Left renal pelvis (tissue), 4 donors: ENCODE results near the gene FILIP1L. TPM values are rescaled to one million over a fixed set of nuclear protein-coding genes. Genes with fewer than 3 reads are reported as not detected.

Source experiments
- DNase-seq, 4 donors: peaks; one replicate each; pipeline ENCODE4 v3.0.0-alpha.2; 2013; ENCODE audit warnings: low read depth in 4 of 4, low spot score in 3 of 4
- polyA plus RNA-seq, 4 donors: library from polyadenylated mRNA; unstranded; fragments of 120-200 nt; gene quantifications; one replicate each; pipeline ENCODE4 v1.2.1, GENCODE V29; 2013; ENCODE audit not compliant: insufficient read length in 4 of 4

FILIP1L gene
- polyA plus RNA-seq, 4 donors: 13.1 to 47.8 (median 24.8) TPM

- no peak for DNase-seq
Observed at GRCh38 chr3:100125161-100125938, 11.0 kb upstream of the FILIP1L start.

DNA sequence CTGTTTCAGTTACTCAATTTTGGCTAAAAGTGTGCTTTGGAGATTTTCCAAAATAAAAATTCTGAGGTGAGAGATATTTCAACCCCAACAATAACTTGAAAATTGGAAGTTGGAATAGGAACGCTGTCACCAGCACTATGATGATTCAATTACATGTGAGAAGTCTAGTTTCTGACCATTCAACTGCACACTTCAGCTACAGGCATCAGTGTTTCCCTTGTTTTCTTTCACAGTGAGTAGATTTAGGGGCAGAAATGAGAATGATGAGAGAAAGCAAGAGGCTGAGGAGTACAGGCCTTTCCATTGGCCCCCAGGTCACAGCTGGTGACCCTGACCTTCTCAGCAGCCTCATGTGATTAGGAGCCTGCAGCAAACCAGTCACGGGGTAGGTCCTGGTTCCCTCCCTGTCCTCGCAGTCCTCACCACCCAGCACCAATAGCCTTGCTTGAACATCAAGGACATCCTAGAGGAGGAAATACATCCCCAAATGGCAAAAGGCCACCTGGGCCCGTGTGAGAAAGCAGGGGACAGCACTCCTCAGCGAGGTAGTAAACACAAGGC lies 10.0 kb upstream of the FILIP1L start:
- DNase-seq: no peak

- DNase-seq: no peak
Observed at GRCh38 chr3:100123112-100123511, 8.8 kb upstream of the FILIP1L start.

DNA sequence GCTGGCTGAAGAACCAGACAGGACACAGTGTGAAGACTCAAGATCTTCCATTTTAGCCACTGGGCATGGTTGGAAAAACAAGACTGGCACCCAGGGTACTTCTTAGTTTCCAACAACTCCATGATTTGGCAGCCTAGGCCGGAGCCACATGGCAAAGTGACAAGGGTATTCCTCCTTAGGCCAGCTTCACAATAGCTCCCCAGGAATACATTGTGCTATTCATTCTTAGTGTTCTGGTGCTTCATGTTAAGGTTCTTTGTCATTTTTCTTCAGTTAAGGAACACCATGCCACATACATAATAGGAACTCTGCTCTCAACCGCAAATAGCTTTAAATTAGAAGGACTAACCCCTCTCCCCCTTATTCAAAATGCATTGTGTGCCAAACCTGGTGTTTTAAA lies 8.0 kb upstream of the FILIP1L start:
- no peak for DNase-seq

- DNase-seq: no peak
Observed at GRCh38 chr3:100120693-100121092, 6.4 kb upstream of the FILIP1L start.

GRCh38 chr3:100120012-100120411 lies 5.7 kb upstream of the FILIP1L start:
- no peak for DNase-seq

GRCh38 chr3:100117093-100117492 lies 2.8 kb upstream of the FILIP1L start:
- DNase-seq: no peak

- DNase-seq: no peak
Observed at GRCh38 chr3:100113723-100114412, 433 bp downstream of the FILIP1L start.

- DNase-seq: no peak
Observed at GRCh38 chr3:100111728-100112127, 2.6 kb downstream of the FILIP1L start.

- no peak for DNase-seq
Observed at GRCh38 chr3:100110162-100110561, 4.1 kb downstream of the FILIP1L start.

DNA sequence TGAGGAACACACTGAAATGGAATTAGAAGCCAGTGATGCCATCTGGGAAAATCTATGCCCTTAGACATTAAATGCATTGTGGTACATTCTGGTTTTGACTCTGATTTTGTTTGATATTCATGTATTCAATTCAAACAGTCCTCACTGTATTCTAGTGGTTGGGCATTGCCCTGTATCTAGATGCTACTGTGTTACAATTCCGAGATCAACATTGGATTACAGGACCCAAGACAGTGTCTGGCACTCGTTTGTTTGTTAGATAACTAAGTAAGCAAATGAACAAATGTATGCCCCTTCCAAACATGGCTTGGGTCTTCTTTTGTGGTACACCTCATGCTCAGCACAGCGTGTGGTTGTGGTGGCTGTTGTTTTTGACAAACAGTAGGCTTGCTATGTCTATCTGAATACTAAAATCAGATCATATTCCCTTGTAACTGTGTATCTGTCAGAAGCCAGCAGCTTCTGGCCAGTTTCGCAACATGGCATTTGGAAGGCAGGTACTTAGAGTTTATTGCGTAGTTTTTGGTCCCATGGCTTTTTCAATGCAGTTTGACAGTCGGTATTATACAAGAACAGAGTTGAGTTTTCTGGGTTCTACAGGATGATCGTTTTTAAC lies 5.7 kb downstream of the FILIP1L start:
- no peak for DNase-seq

DNA sequence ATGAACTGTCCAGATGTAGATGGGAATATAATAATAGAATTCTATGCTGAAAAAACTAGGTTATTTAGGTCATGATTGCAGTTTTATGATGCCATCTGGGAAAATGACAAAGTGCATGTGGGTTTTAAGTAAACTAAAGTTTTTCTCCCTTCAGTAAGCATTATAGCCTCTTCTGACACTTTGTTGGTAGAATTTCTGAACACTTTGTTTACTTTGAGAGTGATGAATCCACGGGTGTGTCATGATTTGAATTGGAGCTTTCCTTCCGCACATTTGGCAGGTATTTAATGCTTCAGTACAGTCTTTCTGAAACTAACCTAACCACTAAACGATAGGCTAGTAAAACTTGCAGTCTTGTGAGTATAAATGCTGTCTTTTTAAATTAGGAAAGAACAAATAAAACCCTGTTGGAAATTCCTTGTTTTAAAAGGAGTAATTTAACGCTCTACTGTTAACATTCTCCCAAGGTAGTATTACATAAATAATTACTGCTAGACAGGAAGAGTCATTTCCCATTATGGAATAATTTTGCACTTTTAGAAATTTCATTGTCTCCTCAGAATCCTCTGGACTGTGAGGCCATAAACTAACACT lies 7.0 kb downstream of the FILIP1L start:
- no peak for DNase-seq

DNA sequence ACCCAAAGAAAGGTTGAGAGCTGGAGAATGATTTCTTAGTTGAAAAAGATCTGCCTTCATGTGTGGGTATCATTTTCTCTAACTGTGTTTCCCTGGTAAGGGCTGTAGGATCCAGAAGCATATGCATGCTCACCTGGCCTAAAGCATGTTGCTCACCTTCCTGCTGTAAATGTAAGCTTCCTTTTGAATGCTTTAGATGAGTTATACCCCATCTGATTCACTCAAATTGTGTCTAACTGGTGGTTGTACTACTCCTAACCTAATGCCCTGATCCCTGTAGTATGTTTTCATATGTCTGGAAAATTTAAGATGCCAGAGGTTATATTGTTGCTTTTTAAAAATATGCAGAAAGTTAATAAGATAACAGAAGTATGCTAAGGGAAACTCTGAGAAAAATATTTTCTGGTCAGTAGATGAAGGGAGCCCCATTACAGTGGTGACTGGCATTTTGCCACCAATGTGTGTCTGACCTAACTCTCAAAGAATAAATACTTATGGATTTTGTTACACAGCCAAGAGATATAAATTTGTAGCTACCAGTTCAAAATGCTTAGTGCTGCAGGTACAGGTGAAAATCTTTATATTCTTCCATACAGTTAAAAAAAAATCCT lies 7.7 kb downstream of the FILIP1L start:
- DNase-seq: no peak

DNA sequence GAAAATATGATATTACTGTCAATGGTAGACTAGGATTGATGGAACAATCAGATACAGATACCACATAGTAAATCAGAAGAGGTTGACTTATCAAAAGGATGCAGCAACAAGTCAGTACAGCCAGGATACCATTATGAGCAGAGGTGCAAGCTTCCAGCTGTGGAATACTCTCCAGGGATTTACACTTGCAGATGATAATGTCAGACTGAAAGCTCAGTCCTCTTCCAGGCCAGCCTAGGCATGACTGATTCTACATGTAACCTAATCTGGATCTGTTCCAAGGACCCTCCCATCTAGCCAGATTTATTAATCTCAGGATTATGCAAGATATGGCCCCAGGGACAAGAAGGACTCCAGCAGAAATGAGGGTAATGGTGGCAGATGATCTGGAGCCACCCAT lies 8.2 kb downstream of the FILIP1L start:
- no peak for DNase-seq

- DNase-seq: no peak
Observed at GRCh38 chr3:100105501-100105900, 8.8 kb downstream of the FILIP1L start.

DNA sequence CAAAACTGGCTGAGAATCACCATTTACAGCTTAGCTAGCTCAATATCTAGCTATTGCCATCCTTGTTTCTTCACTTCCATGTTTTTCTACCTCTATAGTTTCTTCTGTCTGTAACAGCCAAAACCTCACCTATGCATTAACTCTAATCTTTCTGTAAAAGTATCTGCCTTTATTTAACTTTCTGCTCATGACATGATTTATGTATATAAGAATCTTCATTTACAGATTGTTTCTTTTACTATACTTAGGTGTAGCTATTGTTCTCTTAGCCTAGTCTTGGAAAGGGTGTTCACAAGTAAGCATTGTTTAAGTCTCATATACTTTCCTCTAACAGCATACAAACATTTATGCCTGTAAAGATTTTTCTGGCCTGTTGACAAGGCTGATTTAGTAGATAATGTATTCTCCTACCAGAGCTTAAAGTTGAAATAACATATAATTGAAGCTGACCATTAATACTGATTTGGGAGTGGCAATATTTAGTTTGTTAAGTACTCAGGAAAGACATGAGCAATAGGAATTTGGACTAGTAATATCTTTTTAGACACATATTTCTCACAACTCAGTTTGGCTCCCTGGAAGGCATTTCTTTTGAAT lies 9.4 kb downstream of the FILIP1L start:
- DNase-seq: no peak

- DNase-seq: no peak
Observed at GRCh38 chr3:100104442-100104798, 9.9 kb downstream of the FILIP1L start.

DNA sequence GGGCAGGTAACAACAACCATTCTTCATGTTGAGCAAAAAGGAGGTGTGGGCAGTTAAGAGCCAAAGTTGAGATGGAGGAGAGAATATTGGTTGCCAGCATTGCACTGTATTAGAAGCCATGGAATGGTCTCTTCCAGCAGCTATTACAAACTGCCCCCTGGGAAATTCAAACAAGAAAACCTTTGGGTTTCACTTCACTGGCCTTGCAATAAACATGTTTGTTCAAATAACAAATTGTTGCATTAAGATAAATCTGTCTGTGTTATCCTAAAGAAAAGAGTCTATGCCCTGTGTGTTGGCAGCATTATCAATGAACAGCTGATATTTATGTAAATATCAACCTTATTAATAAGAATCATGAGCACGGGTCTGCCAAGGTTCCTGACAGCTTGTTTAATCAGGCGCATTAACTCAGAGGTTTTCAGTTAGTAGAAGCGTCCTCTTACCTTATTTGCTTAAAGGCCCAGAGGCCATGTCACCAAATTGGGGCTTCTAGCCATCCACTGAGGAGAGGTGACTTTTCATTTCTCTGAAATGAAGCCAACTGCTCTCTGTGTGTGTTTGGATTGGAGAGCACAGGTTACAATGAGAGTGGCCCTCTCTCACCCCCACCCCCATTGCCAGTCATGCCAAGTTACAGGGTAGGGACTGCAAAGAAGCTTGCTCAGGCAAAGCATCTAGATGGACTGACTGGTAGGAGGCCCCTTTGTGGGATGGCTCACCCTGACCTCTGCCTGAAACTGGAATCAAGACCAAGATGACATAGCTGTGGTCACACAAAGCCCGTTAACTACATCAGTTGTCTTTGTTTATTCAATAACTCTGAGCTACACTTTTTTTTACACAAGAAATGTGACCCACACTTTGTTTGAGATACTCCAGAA lies 10.5 kb downstream of the FILIP1L start:
- DNase-seq: no peak

DNA sequence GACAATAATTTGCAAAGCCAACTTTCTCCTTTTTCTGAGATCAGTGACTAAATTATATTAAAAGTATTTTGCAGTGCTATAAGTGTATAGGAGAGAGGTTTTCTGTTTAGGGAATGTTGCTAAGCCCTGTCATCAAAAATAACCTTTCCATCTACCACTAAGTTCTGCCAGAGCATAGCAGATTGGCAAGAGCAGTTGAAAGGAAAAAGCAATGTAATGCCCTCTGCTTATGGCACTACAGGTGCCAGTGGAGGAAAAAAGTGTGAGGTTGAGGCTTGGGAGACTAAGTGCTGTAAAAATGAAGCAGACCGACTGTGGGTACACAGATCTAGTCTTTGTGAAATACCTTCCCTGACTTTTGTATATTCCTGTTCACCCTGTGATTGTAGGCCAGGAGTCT lies 11.5 kb downstream of the FILIP1L start:
- DNase-seq: no peak
